ENCODE data around the gene ADNP2. TPM values are rescaled to one million over a fixed set of nuclear protein-coding genes. Genes with fewer than 3 reads are reported as not detected.
A peak's percentile ranks its signal among the peaks of the same experiment; 100 is the strongest.

Gene ADNP2
- total RNA-seq, 4 donors from 2014 or later: 18.1 to 22.6 (median 19.9) TPM

DNA sequence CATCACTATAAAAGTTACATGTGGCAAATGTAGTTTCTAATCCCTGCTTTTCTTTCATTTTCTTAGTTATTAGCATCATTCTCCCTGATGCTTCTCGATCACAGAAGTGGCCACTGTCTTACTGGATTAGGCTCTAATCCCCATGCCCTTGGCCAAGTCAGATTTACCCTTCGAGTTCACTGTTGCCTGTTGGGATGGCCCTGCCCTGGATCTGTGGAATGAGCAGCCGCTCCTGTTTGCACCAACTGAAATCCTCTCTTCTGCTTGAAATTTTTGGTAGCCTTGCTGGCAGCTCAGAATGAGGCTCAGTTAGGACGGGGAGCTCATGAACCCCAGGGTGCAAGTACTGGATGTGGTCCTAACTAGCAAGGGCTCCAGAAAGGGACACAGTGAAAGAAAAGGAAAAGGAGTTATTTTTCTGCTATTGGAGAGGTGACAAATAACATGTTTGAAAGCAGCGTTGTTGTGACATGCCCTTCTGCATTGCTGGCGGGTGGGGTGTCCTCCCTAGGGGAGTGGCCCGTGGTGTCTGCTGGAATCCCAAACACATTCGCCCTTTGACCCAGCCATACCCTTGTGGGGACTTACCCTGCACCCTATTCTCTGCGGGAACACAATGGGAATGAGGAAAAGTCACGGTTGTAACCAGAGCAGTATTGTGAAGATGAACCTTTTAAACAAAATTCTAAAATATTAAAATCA is 40.3 kb upstream of the ADNP2 start:
- TF ChIP-seq POLR2A (IDR thresholded peaks at IDR 0.05): no peak
- TF ChIP-seq, protein P1, sequence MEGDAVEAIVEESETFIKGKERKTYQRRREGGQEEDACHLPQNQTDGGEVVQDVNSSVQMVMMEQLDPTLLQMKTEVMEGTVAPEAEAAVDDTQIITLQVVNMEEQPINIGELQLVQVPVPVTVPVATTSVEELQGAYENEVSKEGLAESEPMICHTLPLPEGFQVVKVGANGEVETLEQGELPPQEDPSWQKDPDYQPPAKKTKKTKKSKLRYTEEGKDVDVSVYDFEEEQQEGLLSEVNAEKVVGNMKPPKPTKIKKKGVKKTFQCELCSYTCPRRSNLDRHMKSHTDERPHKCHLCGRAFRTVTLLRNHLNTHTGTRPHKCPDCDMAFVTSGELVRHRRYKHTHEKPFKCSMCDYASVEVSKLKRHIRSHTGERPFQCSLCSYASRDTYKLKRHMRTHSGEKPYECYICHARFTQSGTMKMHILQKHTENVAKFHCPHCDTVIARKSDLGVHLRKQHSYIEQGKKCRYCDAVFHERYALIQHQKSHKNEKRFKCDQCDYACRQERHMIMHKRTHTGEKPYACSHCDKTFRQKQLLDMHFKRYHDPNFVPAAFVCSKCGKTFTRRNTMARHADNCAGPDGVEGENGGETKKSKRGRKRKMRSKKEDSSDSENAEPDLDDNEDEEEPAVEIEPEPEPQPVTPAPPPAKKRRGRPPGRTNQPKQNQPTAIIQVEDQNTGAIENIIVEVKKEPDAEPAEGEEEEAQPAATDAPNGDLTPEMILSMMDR (IDR thresholded peaks at IDR 0.05): no peak
- DNase-seq (ENCODE audit: low spot score in 2 of 2): peak in 1 of 2 donors; percentile 23
- 37 to 47% methylated on average over 10 of the region's 10 CpGs for WGBS, 2 donors
- intact Hi-C loops (cut with DNase I; ENCODE audit: low total_unique reads): no loop called here
- H3K4me3 ChIP-seq (ENCODE audit: low read depth, poor library complexity, severe bottlenecking): no peak overlapping the region

DNA sequence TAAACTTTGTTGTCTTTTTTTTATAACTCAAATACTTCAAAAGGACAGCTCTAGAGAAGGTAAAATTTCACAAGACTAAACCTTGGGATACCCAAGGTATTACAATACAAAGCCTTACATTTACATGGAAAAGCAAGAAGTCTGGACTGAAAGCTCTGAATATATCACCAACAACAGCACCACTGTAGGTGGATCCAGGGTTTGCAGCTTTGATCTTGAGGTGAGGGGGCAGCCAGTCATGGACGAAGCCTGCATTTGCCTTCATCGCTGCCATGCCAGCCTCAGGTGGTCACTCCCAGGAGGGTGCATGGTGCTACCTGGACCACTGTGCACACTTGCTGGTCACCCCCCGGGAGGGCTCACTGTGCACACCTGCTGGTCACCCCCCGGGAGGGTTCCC is 38.2 kb upstream of the ADNP2 start:
- WGBS, 2 donors: 95 to 98% methylated on average over 3 to 4 of the region's 4 CpGs
- intact Hi-C loops (cut with DNase I; ENCODE audit: low total_unique reads): no loop called here
- no peak overlapping the region for H3K4me3 ChIP-seq (ENCODE audit: low read depth, poor library complexity, severe bottlenecking)
- DNase-seq (ENCODE audit: low spot score in 2 of 2): no peak
- TF ChIP-seq, protein P1 (IDR thresholded peaks at IDR 0.05): no peak
- TF ChIP-seq POLR2A (IDR thresholded peaks at IDR 0.05): no peak

DNA sequence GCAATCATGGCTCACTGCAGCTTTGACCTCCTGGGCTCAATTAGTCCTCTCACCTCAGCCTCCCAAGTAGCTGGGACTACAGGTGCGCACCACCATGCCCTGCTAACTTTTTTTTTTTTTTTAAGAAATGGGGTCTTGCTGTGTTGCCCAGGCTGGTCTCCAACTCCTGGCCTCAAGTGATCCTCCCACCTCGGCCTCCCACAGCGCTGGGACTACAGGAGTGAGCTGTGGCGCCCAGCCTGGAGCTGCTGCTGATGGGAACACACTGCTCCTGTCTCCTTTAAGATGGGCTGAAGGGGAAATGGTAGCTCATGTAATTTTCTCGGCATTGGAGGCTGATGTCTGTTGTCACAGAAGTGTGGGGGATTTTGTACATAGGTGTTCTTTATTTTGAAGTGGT is 34.9 kb upstream of the ADNP2 start:
- no peak for DNase-seq (ENCODE audit: low spot score in 2 of 2)
- no peak overlapping the region for H3K4me3 ChIP-seq (ENCODE audit: low read depth, poor library complexity, severe bottlenecking)
- 94 to 95% methylated on average over 5 of the region's 5 CpGs for WGBS, 2 donors
- intact Hi-C loops (cut with DNase I; ENCODE audit: low total_unique reads): no loop called here
- TF ChIP-seq POLR2A (IDR thresholded peaks at IDR 0.05): no peak
- TF ChIP-seq, protein P1 (IDR thresholded peaks at IDR 0.05): no peak

DNA sequence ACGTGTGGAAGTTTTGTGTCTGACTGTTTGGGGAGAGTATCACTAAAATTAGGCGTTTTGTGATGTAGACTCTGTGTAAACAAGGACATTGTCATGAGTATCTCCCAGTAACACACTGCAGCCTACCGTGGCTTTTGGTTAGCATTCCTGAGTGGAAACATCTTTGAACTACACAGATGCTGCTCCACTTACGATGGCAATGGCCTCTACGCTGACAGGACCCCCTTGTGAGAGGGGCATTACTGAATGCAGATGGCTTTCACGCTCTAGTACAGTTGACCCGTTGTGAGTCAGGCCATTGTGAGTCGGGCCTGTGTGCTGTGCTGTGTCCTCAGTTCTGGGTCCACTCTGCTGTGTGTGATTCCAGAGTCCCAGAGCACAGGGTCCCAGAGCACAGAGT is 34.4 kb upstream of the ADNP2 start:
- intact Hi-C loops (cut with DNase I; ENCODE audit: low total_unique reads): no loop called here
- H3K4me3 ChIP-seq (ENCODE audit: low read depth, poor library complexity, severe bottlenecking): no peak overlapping the region
- TF ChIP-seq POLR2A (IDR thresholded peaks at IDR 0.05): no peak
- TF ChIP-seq, protein P1 (IDR thresholded peaks at IDR 0.05): no peak
- DNase-seq (ENCODE audit: low spot score in 2 of 2): no peak
- 81 to 84% methylated on average over 6 to 8 of the region's 8 CpGs for WGBS, 2 donors

DNA sequence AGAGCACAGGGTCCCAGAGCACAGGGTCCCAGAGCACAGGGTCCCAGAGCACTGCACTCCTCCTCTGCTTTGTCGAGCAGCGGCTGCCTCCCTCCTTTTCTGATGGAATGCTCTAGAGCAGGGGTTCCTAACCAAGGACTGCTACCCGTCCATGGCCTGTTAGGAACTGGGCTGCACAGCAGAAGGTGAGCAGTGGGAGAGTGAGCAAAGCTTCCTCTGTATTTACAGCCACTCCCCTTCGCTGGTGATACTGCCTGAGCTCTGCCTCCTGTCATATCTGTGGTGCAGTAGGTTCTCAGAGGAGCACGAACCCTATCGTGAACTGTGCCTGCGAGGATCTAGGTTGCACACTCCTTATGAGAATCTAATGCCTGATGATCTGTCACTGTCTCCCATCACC is 33.1 kb upstream of the ADNP2 start:
- TF ChIP-seq POLR2A (IDR thresholded peaks at IDR 0.05): no peak
- TF ChIP-seq, protein P1 (IDR thresholded peaks at IDR 0.05): no peak
- H3K4me3 ChIP-seq (ENCODE audit: low read depth, poor library complexity, severe bottlenecking): no peak overlapping the region
- no peak for DNase-seq (ENCODE audit: low spot score in 2 of 2)
- intact Hi-C loops (cut with DNase I; ENCODE audit: low total_unique reads): no loop called here
- 92 to 93% methylated on average over 7 of the region's 7 CpGs for WGBS, 2 donors

DNA sequence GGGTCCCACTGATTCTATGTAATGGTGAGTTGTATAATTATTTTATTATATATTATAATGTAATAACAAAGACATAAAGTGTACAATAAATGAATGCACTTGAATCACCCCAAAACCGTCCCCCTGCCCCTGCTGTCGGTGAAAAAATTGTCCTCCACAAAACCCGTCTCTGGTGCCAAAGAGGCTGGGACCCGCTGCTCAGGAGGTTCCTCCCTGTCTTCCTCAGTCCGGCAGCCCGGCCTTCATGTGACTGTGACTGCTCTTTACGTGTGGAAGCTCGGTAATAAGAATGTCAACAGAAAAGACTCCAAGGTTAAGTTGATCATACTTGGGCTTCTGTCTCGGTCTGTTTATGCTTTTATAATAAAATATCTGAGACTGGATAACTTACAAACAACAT is 32.7 kb upstream of the ADNP2 start:
- no peak overlapping the region for H3K4me3 ChIP-seq (ENCODE audit: low read depth, poor library complexity, severe bottlenecking)
- intact Hi-C loops (cut with DNase I; ENCODE audit: low total_unique reads): no loop called here
- no peak for TF ChIP-seq POLR2A (IDR thresholded peaks at IDR 0.05)
- TF ChIP-seq, protein P1 (IDR thresholded peaks at IDR 0.05): no peak
- WGBS, 2 donors: 98% methylated on average over 9 of the region's 9 CpGs
- DNase-seq (ENCODE audit: low spot score in 2 of 2): no peak
